ENCODE data around the gene ILKAP. TPM values are rescaled to one million over a fixed set of nuclear protein-coding genes. Genes with fewer than 3 reads are reported as not detected.

The ILKAP gene
- total and polyA plus RNA-seq, 2 of the 4 experiments (the other 2 are of a cell fraction) = 13.3 to 44.2 TPM

DNA sequence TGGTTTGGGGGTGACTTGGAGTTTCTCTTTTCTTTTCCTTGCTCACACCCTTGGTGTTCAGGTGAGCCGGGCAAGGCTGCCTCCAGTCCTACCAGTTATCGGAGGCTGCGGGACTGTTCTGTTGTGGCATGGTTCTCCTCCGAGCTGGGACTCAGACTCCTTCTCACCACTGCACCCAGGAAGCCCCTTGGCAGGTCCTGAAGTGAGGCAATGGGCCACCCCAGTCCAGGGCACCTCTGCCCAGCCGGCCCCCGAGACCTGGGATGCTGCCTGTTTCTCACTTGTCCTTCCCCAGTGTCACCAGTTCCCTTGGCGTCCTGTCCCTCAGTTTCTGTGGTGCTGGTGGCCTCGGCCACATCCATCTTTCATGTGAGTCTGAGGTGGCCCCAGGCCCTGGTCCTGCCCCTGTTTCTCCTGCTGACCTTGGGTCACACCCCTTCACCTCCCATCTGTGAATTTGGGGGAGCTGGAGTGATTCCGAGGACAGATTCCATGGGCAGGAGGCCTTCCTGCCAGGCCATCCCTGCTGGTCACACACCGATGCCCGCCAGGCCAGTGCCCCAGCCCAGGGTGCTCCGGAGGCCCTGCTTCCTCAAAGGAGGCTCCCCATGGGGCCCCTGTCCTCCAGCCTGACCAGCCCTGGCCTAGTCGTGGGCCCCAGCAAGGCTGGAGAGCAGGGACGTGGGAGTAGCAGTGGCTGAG is 71.6 kb downstream of the ILKAP start:
- in situ Hi-C loops (cut with MboI; ENCODE audit: low sequenced_read_pairs) = no loop called here
- H2BK5ac ChIP-seq (ENCODE audit: low read depth, low read length, poor library complexity, severe bottlenecking) = no peak overlapping the region
- H3K56ac ChIP-seq (ENCODE audit: extremely low read depth, insufficient read depth, low read length) = no peak overlapping the region
- TF ChIP-seq MAFK (IDR thresholded peaks at IDR 0.05; ENCODE audit: low read depth, low read length) (no peak), MAZ (IDR thresholded peaks at IDR 0.05; ENCODE audit: borderline replicate concordance, low read depth, low read length) (no peak), RFX5 (IDR thresholded peaks at IDR 0.05; ENCODE audit: low read depth, low read length) (no peak), RCOR1 (IDR thresholded peaks at IDR 0.05; ENCODE audit: insufficient replicate concordance, low read length) (no peak), POLR2A (IDR thresholded peaks at IDR 0.05; ENCODE audit: low read depth, low read length) (no peak), MXI1 (IDR thresholded peaks at IDR 0.05; ENCODE audit: borderline replicate concordance, low read depth, low read length) (no peak), SMC3 (IDR thresholded peaks at IDR 0.05; ENCODE audit: low read depth, low read length) (no peak), RAD21 (IDR thresholded peaks at IDR 0.05; ENCODE audit: low read length) (no peak), CHD1 (IDR thresholded peaks at IDR 0.05; ENCODE audit: low read depth, low read length) (no peak), BHLHE40 (IDR thresholded peaks at IDR 0.05; ENCODE audit: low read depth, low read length) (no peak), FOS (IDR thresholded peaks at IDR 0.05; ENCODE audit: low read depth, low read length) (no peak)
- TF ChIP-seq, protein P1, sequence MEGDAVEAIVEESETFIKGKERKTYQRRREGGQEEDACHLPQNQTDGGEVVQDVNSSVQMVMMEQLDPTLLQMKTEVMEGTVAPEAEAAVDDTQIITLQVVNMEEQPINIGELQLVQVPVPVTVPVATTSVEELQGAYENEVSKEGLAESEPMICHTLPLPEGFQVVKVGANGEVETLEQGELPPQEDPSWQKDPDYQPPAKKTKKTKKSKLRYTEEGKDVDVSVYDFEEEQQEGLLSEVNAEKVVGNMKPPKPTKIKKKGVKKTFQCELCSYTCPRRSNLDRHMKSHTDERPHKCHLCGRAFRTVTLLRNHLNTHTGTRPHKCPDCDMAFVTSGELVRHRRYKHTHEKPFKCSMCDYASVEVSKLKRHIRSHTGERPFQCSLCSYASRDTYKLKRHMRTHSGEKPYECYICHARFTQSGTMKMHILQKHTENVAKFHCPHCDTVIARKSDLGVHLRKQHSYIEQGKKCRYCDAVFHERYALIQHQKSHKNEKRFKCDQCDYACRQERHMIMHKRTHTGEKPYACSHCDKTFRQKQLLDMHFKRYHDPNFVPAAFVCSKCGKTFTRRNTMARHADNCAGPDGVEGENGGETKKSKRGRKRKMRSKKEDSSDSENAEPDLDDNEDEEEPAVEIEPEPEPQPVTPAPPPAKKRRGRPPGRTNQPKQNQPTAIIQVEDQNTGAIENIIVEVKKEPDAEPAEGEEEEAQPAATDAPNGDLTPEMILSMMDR (conservative IDR thresholded peaks at IDR 0.05; ENCODE audit: low read depth, low read length) = no peak
- DNase-seq (no peak), ATAC-seq (ENCODE audit: low read depth) (no peak)
- no peak overlapping the region for H3K14ac ChIP-seq (replicated peaks; ENCODE audit: low read depth, low read length)
- H4K20me1 ChIP-seq (ENCODE audit: insufficient read depth, low read length) = no peaks in the 10 kb centered on the region
- H3K4me3 ChIP-seq (ENCODE audit: insufficient read depth, low read depth, low read length) = no peak overlapping the region
- H3K18ac ChIP-seq (ENCODE audit: low read depth, low read length) = no peak overlapping the region
- H2BK15ac ChIP-seq (ENCODE audit: low read depth, low read length) = no peak overlapping the region
- ChIA-PET CTCF (interaction anchor here (0.6 kb wide), 1 partner anchor 38 kb away, joined by 3 read pairs; no protein-coding TSS in a partner anchor), POLR2A (ENCODE audit: unreplicated experiment) (no interaction called here)
- H3K4me2 ChIP-seq (ENCODE audit: low read depth, low read length) = no peak overlapping the region
- H3K4me1 ChIP-seq (ENCODE audit: control insufficient read depth, insufficient read depth, low read length) = peaks cover 8% of the 10 kb centered on the region
- no peaks in the 10 kb centered on the region for H3K36me3 ChIP-seq (ENCODE audit: control insufficient read depth, insufficient read depth, low read length)
- H3K27ac ChIP-seq (ENCODE audit: insufficient read depth, low read length) = no peak overlapping the region
- H3K79me1 ChIP-seq (ENCODE audit: low read depth in 1 of 2, low read length in 2 of 2) = no peaks in the 10 kb centered on the region
- no peaks in the 10 kb centered on the region for H3K27me3 ChIP-seq (ENCODE audit: control insufficient read depth, insufficient read depth, low read length)
- H2AK9ac ChIP-seq (replicated peaks; ENCODE audit: low read depth, low read length, poor library complexity) = no peak overlapping the region
- no peak overlapping the region for H4K5ac ChIP-seq (ENCODE audit: low read depth, low read length)
- no peak overlapping the region for H2AK5ac ChIP-seq (ENCODE audit: low read depth, low read length)
- no peak overlapping the region for H2BK120ac ChIP-seq (ENCODE audit: low read depth, low read length)
- dilution Hi-C loops (cut with HindIII; ENCODE audit: low sequenced_read_pairs, unreplicated experiment) = no loop called here
- no peak overlapping the region for H3K9ac ChIP-seq (ENCODE audit: low read depth, low read length)
- H3K23ac ChIP-seq (ENCODE audit: low read depth, low read length) = no peak overlapping the region
- intact Hi-C loops (cut with micrococcal nuclease) = no loop called here
- peaks cover 3% of the 10 kb centered on the region; the same call in 1 of the 2 replicates for H3K9me1 ChIP-seq (ENCODE audit: insufficient read depth, low read length)
- no TSS peak for BruUV-seq (replicated peaks)
- 80% methylated on average over 3 of the region's 14 CpGs; no CpG with 5 or more reads in 1 of the 2 experiments for WGBS, 2 experiments (ENCODE audit: extremely low coverage in 2 of 2, insufficient read length in 1 of 2)
- H2BK20ac ChIP-seq (ENCODE audit: low read depth, low read length) = no peak overlapping the region
- no peaks in the 10 kb centered on the region for H3K9me3 ChIP-seq (ENCODE audit: control insufficient read depth, insufficient read depth, low read length)
- no peak overlapping the region for H4K91ac ChIP-seq (ENCODE audit: insufficient read depth, low read depth, low read length)
- no peak overlapping the region for H3K4ac ChIP-seq (ENCODE audit: low read depth, low read length)
- H4K8ac ChIP-seq (ENCODE audit: low read depth in 2 of 2, low read length in 2 of 2) = no peak overlapping the region
- no peak overlapping the region for H2AFZ ChIP-seq (replicated peaks; ENCODE audit: low read length, poor library complexity)
